NB4 (cell line): ENCODE measurements around the gene ZNF519.
"Not testable (repeated sequence)": the region's sequence is repeated elsewhere in the genome, so short reads cannot be mapped to it uniquely, and the experiment has no call there.

ENCODE experiments used
- MYC ChIP-seq: IDR thresholded peaks from 2 replicates; pipeline ENCODE4 v1.6.1; 2011; ENCODE audit warnings: low read depth, low read length
- POLR2A ChIP-seq: IDR thresholded peaks from 2 replicates; pipeline ENCODE4 v1.6.1; 2011; ENCODE audit warnings: mild to moderate bottlenecking; ENCODE audit not compliant: insufficient read length; ENCODE audit errors: extremely low read depth
- TF ChIP-seq, protein P1 (sequence below): IDR thresholded peaks from one replicate; pipeline ENCODE4 v1.5.1; 2012; ENCODE audit warnings: low read depth, low read length

DNA sequence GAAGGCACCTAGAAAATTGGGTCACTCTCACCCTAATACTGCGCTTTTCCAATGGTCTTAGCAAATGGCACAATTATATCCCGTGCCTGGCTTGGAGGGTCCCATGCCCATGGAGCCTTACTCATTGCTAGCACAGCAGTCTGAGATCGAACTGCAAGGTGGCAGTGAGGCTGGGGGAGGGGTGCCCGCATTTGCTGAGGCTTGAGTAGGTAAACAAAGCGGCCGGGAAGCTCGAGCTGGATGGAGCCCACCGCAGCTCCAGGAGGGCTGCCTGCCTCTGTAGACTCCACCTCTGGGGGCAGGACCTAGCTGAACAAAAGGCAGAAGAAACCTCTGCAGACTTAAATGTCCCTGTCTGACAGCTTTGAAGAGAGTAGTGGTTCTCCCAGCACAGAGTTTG is 30.7 kb upstream of the ZNF519 start:
- TF ChIP-seq, protein P1, sequence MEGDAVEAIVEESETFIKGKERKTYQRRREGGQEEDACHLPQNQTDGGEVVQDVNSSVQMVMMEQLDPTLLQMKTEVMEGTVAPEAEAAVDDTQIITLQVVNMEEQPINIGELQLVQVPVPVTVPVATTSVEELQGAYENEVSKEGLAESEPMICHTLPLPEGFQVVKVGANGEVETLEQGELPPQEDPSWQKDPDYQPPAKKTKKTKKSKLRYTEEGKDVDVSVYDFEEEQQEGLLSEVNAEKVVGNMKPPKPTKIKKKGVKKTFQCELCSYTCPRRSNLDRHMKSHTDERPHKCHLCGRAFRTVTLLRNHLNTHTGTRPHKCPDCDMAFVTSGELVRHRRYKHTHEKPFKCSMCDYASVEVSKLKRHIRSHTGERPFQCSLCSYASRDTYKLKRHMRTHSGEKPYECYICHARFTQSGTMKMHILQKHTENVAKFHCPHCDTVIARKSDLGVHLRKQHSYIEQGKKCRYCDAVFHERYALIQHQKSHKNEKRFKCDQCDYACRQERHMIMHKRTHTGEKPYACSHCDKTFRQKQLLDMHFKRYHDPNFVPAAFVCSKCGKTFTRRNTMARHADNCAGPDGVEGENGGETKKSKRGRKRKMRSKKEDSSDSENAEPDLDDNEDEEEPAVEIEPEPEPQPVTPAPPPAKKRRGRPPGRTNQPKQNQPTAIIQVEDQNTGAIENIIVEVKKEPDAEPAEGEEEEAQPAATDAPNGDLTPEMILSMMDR = not testable (repeated sequence)
- TF ChIP-seq POLR2A, MYC: not testable (repeated sequence)
